Measurements from ENCODE around the gene FOXP3.

The FOXP3 gene

DNA sequence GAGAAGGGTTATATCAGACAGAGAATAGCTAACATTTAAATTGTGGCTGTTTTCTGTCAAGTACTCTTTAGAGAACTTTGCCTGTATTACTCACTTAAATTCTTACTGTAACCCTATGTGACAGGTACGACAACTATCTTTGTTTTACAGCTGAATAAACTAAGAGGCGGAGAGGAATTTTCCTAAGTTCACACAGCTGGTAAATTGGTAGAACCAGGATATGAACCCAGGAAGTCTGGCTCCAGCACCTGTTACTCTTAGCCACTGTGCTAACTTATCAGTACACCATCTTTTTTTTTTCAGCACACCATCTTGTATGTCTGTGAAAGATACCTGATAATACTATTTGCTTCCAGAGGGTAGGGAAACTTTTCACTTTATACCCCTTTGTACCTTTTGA lies 62.5 kb downstream of the FOXP3 start:
- ATAC-seq, result no peak
- DNase-seq (ENCODE audit: low spot score in 2 of 2), result no peak
- Mint-ChIP-seq H3K4me1 (peaks cover 17% of the 10 kb centered on the region), H3K4me3 (no peak overlapping the region), H3K27ac (no peak overlapping the region), H3K36me3 (peaks cover 6% of the 10 kb centered on the region), H3K9me3 (no peaks in the 10 kb centered on the region)
